Chondrocyte (in vitro differentiated cells): ENCODE results near the gene ART5. TPM values are rescaled to one million over a fixed set of nuclear protein-coding genes. Genes with fewer than 3 reads are reported as not detected.
"Not testable (repeated sequence)": the region's sequence is repeated elsewhere in the genome, so short reads cannot be mapped to it uniquely, and the experiment has no call there.

Experiments
- DNase-seq: peaks from one replicate; pipeline ENCODE4 v3.0.0; 2021; ENCODE audit warnings: mixed read lengths, low spot score
- H3K27ac Mint-ChIP-seq: one replicate; pipeline ENCODE4 v1.8.0; 2021; ENCODE audit warnings: mild to moderate bottlenecking, moderate library complexity, mixed read lengths; ENCODE audit not compliant: unreplicated experiment
- H3K27me3 Mint-ChIP-seq: 2 replicates; pipeline ENCODE4 v1.8.0; 2021; ENCODE audit warnings: low read depth, mixed read lengths
- H3K36me3 Mint-ChIP-seq: 2 replicates; pipeline ENCODE4 v1.8.0; 2021; ENCODE audit warnings: low read depth, mixed read lengths
- H3K4me1 Mint-ChIP-seq: 2 replicates; pipeline ENCODE4 v1.8.0; 2021; ENCODE audit warnings: low read depth, mild to moderate bottlenecking, mixed read lengths
- H3K4me3 Mint-ChIP-seq: one replicate; pipeline ENCODE4 v1.8.0; 2021; ENCODE audit warnings: mild to moderate bottlenecking, moderate library complexity, mixed read lengths; ENCODE audit not compliant: unreplicated experiment
- H3K9me3 Mint-ChIP-seq: 2 replicates; pipeline ENCODE4 v1.8.0; 2021; ENCODE audit warnings: low read depth, mixed read lengths
- CTCF ChIP-seq: fragments of 200-600 bp; sonication (generic); IDR thresholded peaks from 2 replicates; pipeline ENCODE4 v1.5.0; 2021; ENCODE audit warnings: antibody characterized with exemption, mild to moderate bottlenecking, moderate library complexity
- total RNA-seq: library from RNA; stranded (reverse); gene quantifications from 3 replicates; pipeline ENCODE4 v1.2.1, GENCODE V29; 2021

ART5 gene
- total RNA-seq, 1 donor from 2014 or later = 0.67 TPM

- Mint-ChIP-seq H3K9me3 (peaks cover 6% of the 10 kb centered on the region), H3K36me3 (peaks cover 4% of the 10 kb centered on the region), H3K4me1 (no peaks in the 10 kb centered on the region), H3K4me3 (no peak overlapping the region), H3K27ac (no peak overlapping the region), H3K27me3 (peaks cover 2% of the 10 kb centered on the region)
- TF ChIP-seq CTCF = no peak
- DNase-seq = no peak
These were observed 16.5 kb upstream of the ART5 start for GRCh38 chr11:3658252-3658651.

GRCh38 chr11:3657331-3657730, 15.5 kb upstream of the ART5 start:
- H3K9me3 Mint-ChIP-seq, DNase-seq, H3K27ac Mint-ChIP-seq, H3K4me1 Mint-ChIP-seq, H3K27me3 Mint-ChIP-seq, H3K36me3 Mint-ChIP-seq, H3K4me3 Mint-ChIP-seq: not testable (repeated sequence)

- no peak for TF ChIP-seq CTCF
- no peak for DNase-seq
- no peaks in the 10 kb centered on the region for H3K4me1 Mint-ChIP-seq
- H3K27ac Mint-ChIP-seq = no peak overlapping the region
- H3K9me3 Mint-ChIP-seq = peaks cover 6% of the 10 kb centered on the region
- peaks cover 5% of the 10 kb centered on the region for H3K27me3 Mint-ChIP-seq
- no peak overlapping the region for H3K4me3 Mint-ChIP-seq
- peaks cover 4% of the 10 kb centered on the region for H3K36me3 Mint-ChIP-seq
These were observed 13.8 kb upstream of the ART5 start for GRCh38 chr11:3655547-3655946.

- not testable (repeated sequence) for H3K4me3 Mint-ChIP-seq, H3K36me3 Mint-ChIP-seq, H3K9me3 Mint-ChIP-seq, H3K27ac Mint-ChIP-seq, DNase-seq, H3K4me1 Mint-ChIP-seq
- peaks cover 34% of the 10 kb centered on the region for H3K27me3 Mint-ChIP-seq
These were observed 10.7 kb upstream of the ART5 start for GRCh38 chr11:3652514-3652913.

- peaks cover 35% of the 10 kb centered on the region for H3K27me3 Mint-ChIP-seq
- H3K4me1 Mint-ChIP-seq, H3K9me3 Mint-ChIP-seq, H3K4me3 Mint-ChIP-seq, H3K27ac Mint-ChIP-seq, DNase-seq, H3K36me3 Mint-ChIP-seq: not testable (repeated sequence)
These were observed 7.6 kb upstream of the ART5 start for GRCh38 chr11:3649374-3649773.

- not testable (repeated sequence) for H3K27ac Mint-ChIP-seq
These were observed 7.1 kb upstream of the ART5 start for GRCh38 chr11:3648843-3649242.

GRCh38 chr11:3645552-3645951, 3.8 kb upstream of the ART5 start:
- Mint-ChIP-seq H3K4me3 (no peak overlapping the region), H3K27ac (no peak overlapping the region), H3K4me1 (peaks cover 16% of the 10 kb centered on the region), H3K9me3 (no peaks in the 10 kb centered on the region), H3K36me3 (no peaks in the 10 kb centered on the region), H3K27me3 (peaks cover 31% of the 10 kb centered on the region)
- no peak for DNase-seq
- no peak for TF ChIP-seq CTCF

More at GRCh38 chr11:3648843-3649242, 7.1 kb upstream of the ART5 start:
- peaks cover 10% of the 10 kb centered on the region for H3K4me1 Mint-ChIP-seq
- H3K9me3 Mint-ChIP-seq, DNase-seq, H3K4me3 Mint-ChIP-seq, H3K36me3 Mint-ChIP-seq: not testable (repeated sequence)
- peaks cover 35% of the 10 kb centered on the region for H3K27me3 Mint-ChIP-seq
